SK-N-SH (cell line): ENCODE measurements around the gene RIPK4.

ENCODE experiments used
- FOXM1 ChIP-seq: IDR thresholded peaks from 2 replicates; pipeline ENCODE4 v1.4.0; 2012; ENCODE audit warnings: low read depth, mild to moderate bottlenecking
- MAX ChIP-seq: IDR thresholded peaks from 2 replicates; pipeline ENCODE4 v1.4.0; 2012; ENCODE audit warnings: low read depth
- RAD21 ChIP-seq: IDR thresholded peaks from 2 replicates; pipeline ENCODE4 v1.6.1; 2012; ENCODE audit warnings: mild to moderate bottlenecking, low read length
- RCOR1 ChIP-seq: fragments of 150-350 bp; IDR thresholded peaks from 2 replicates; pipeline ENCODE4 v1.6.1; 2017; ENCODE audit warnings: antibody characterized with exemption, low read length
- REST ChIP-seq: IDR thresholded peaks from 2 replicates; pipeline ENCODE4 v1.6.1; 2012; ENCODE audit warnings: mild to moderate bottlenecking, low read depth, low read length, moderate library complexity

GRCh38 chr21:41804381-41804780, 37.5 kb upstream of the RIPK4 start:
- TF ChIP-seq MAX (no peak), REST (no peak), FOXM1 (no peak), RAD21 (no peak), RCOR1 (no peak)
